CD4-positive, alpha-beta memory T cell (primary cell): ENCODE data around the gene CUEDC2. TPM values are rescaled to one million over a fixed set of nuclear protein-coding genes. Genes with fewer than 3 reads are reported as not detected.
A peak's percentile ranks its signal among the peaks of the same experiment; 100 is the strongest.

Experiments
- CTCF ChIA-PET: fragments of 350-600 bp; sonication (Branson Sonifier 250); formaldehyde crosslinking; loops from one replicate; lab custom pipeline; 2021; ENCODE audit warnings: inconsistent platforms; ENCODE audit not compliant: partially characterized antibody; lab: Charles Lee
- POLR2A ChIA-PET: fragments of 350-600 bp; sonication (Branson Sonifier 250); formaldehyde crosslinking; loops from one replicate; lab custom pipeline; 2021; ENCODE audit not compliant: partially characterized antibody; lab: Charles Lee
- DNase-seq, 5 donors: peaks; one replicate each; pipeline versions ENCODE4 v3.0.0 to v3.0.0-alpha.2; 2020 to 2022; ENCODE audit warnings: mixed read lengths in 1 of 5
- H3K27ac ChIP-seq: one replicate; pipeline ENCODE4 v1.7.0; 2013; ENCODE audit warnings: low read depth, low read length
- H3K27me3 ChIP-seq: 2 replicates; pipeline ENCODE4 v1.7.0; 2013; ENCODE audit warnings: mild to moderate bottlenecking, low read length, moderate library complexity; ENCODE audit not compliant: insufficient read depth
- H3K36me3 ChIP-seq: 2 replicates; pipeline ENCODE4 v1.7.0; 2013; ENCODE audit warnings: mild to moderate bottlenecking, low read length, moderate library complexity; ENCODE audit not compliant: insufficient read depth
- H3K4me1 ChIP-seq: 2 replicates; pipeline ENCODE4 v1.7.0; 2013; ENCODE audit warnings: mild to moderate bottlenecking, low read length, moderate library complexity; ENCODE audit not compliant: insufficient read depth
- H3K4me3 ChIP-seq, 2 donors: one replicate each; pipeline ENCODE4 v1.7.0; 2013; ENCODE audit warnings: low read length in 2 of 2, mild to moderate bottlenecking in 1 of 2
- H3K9me3 ChIP-seq, 2 donors: one replicate each; pipeline ENCODE4 v1.7.0; 2013; ENCODE audit warnings: low read length in 2 of 2, control low read depth in 1 of 2; ENCODE audit not compliant: control insufficient read depth in 1 of 2
- H3K27ac Mint-ChIP-seq, 7 donors: one replicate each; pipeline ENCODE4 v1.8.0; 2020 to 2021; ENCODE audit warnings: mixed read lengths in 7 of 7, mild to moderate bottlenecking in 6 of 7, inconsistent platforms in 3 of 7, moderate library complexity in 3 of 7
- H3K27me3 Mint-ChIP-seq, 2 donors: one replicate each; pipeline ENCODE4 v1.8.0; 2020 to 2021; ENCODE audit warnings: mixed read lengths in 2 of 2
- H3K36me3 Mint-ChIP-seq, 2 donors: one replicate each; pipeline ENCODE4 v1.8.0; 2020 to 2021; ENCODE audit warnings: mixed read lengths in 2 of 2, inconsistent platforms in 1 of 2, mild to moderate bottlenecking in 1 of 2
- H3K4me1 Mint-ChIP-seq, 4 donors: one replicate each; pipeline ENCODE4 v1.8.0; 2020 to 2021; ENCODE audit warnings: mixed read lengths in 4 of 4, mild to moderate bottlenecking in 1 of 4
- H3K4me3 Mint-ChIP-seq, 8 donors: one replicate each; pipeline ENCODE4 v1.8.0; 2020 to 2021; ENCODE audit warnings: mixed read lengths in 8 of 8, mild to moderate bottlenecking in 7 of 8, moderate library complexity in 6 of 8, inconsistent platforms in 3 of 8
- H3K9me3 Mint-ChIP-seq, 8 donors: one replicate each; pipeline ENCODE4 v1.8.0; 2020 to 2021; ENCODE audit warnings: mixed read lengths in 8 of 8, mild to moderate bottlenecking in 5 of 8, inconsistent platforms in 3 of 8, moderate library complexity in 1 of 8
- intact Hi-C: fragments of 100-400 bp; cut with micrococcal nuclease; formaldehyde crosslinking; loops from one replicate; pipeline ENCODE4 v1.15.1; 2023
- polyA plus RNA-seq, 2 donors: library from polyadenylated mRNA; unstranded; fragments of 300-500 nt; fragmentation: Illumina TruSeq; gene quantifications; one replicate each; pipeline ENCODE4 v1.2.3, GENCODE V29; 2021
- total RNA-seq, 2 experiments: library from RNA; stranded (reverse); gene quantifications; one replicate each; pipeline ENCODE4 v1.2.3, GENCODE V29; 2021

CUEDC2 gene
- total and polyA plus RNA-seq, 4 experiments from 2014 or later = 27.2 to 57.5 (median 41.4) TPM

GRCh38 chr10:102436312-102436711 lies 3.9 kb upstream of the CUEDC2 start:
- peaks cover 0 to 13% of the 10 kb centered on the region in 2 donors for H3K36me3 Mint-ChIP-seq
- peaks cover 0 to 2% (median 0%) of the 10 kb centered on the region in 8 donors for H3K9me3 Mint-ChIP-seq
- H3K27me3 Mint-ChIP-seq = no peaks in the 10 kb centered on the region
- H3K36me3 ChIP-seq = no peaks in the 10 kb centered on the region
- H3K4me1 ChIP-seq = peaks cover 62% of the 10 kb centered on the region
- H3K4me1 Mint-ChIP-seq = peaks cover 30 to 65% (median 47%) of the 10 kb centered on the region in 4 donors
- DNase-seq = no peak
- intact Hi-C loops = loop anchor here (1.0 kb wide), 1 partner anchor 13 kb away; no protein-coding TSS in a partner anchor
- ChIA-PET POLR2A (interaction anchor here (0.8 to 9.9 kb wide), 8 partner anchors 12 to 208 kb away, joined by 3 to 198 read pairs (median 4); partner anchors contain the start of genes ACTR1A, C10orf95, FBXL15 and NFKB2), CTCF (interaction anchor here (0.8 to 5.9 kb wide), 5 partner anchors 12 to 43 kb away, joined by 3 to 42 read pairs (median 9); partner anchors contain the start of genes C10orf95 and FBXL15)
- peak overlapping the region in 6 of 7 donors; percentile 37 to 98 (median 89) for H3K27ac Mint-ChIP-seq
- H3K4me3 ChIP-seq = peak overlapping the region; percentile 42 to 54
- H3K4me3 Mint-ChIP-seq = peak overlapping the region; percentile 82 to 94 (median 87)
- no peaks in the 10 kb centered on the region for H3K27me3 ChIP-seq
- H3K9me3 ChIP-seq = no peaks in the 10 kb centered on the region
- peak overlapping the region; percentile 79 for H3K27ac ChIP-seq

- H3K9me3 Mint-ChIP-seq = peaks cover 0 to 2% (median 0%) of the 10 kb centered on the region in 8 donors
- H3K27me3 Mint-ChIP-seq = no peaks in the 10 kb centered on the region
- peak in 3 of 5 donors; percentile 15 to 54 (median 26) for DNase-seq
- intact Hi-C loops = loop anchor here (1.0 kb wide), 1 partner anchor 14 kb away; no protein-coding TSS in a partner anchor
- H3K4me1 ChIP-seq = peaks cover 62% of the 10 kb centered on the region
- POLR2A ChIA-PET = interaction anchor here (0.8 to 9.9 kb wide), 10 partner anchors 12 to 209 kb away, joined by 3 to 198 read pairs (median 4); partner anchors contain the start of genes ACTR1A, C10orf95, FBXL15 and NFKB2
- no peaks in the 10 kb centered on the region for H3K9me3 ChIP-seq
- H3K4me3 ChIP-seq = peak overlapping the region; percentile 42 to 54
- H3K36me3 ChIP-seq = no peaks in the 10 kb centered on the region
- H3K36me3 Mint-ChIP-seq = peaks cover 0 to 13% of the 10 kb centered on the region in 2 donors
- H3K4me1 Mint-ChIP-seq = peaks cover 30 to 65% (median 47%) of the 10 kb centered on the region in 4 donors
- peak overlapping the region; percentile 87 to 98 (median 95) for H3K27ac Mint-ChIP-seq
- no peaks in the 10 kb centered on the region for H3K27me3 ChIP-seq
- H3K4me3 Mint-ChIP-seq = peak overlapping the region; percentile 82 to 94 (median 87)
- CTCF ChIA-PET = interaction anchor here (0.8 to 5.9 kb wide), 6 partner anchors 13 to 43 kb away, joined by 3 to 42 read pairs (median 6); partner anchors contain the start of genes C10orf95 and FBXL15
- peak overlapping the region; percentile 79 for H3K27ac ChIP-seq
These were observed 3.3 kb upstream of the CUEDC2 start for GRCh38 chr10:102435529-102436233.

GRCh38 chr10:102435133-102435497 lies 2.7 kb upstream of the CUEDC2 start:
- DNase-seq = no peak
- peak overlapping the region in 1 of 2 donors; percentile 54 for H3K4me3 ChIP-seq
- H3K9me3 ChIP-seq = no peaks in the 10 kb centered on the region
- peak overlapping the region; percentile 79 for H3K27ac ChIP-seq
- Mint-ChIP-seq H3K27me3 (no peaks in the 10 kb centered on the region), H3K9me3 (peaks cover 0 to 2% (median 0%) of the 10 kb centered on the region in 8 donors), H3K27ac (peak overlapping the region; percentile 87 to 98 (median 95)), H3K4me1 (peaks cover 30 to 65% (median 47%) of the 10 kb centered on the region in 4 donors), H3K36me3 (peaks cover 0 to 13% of the 10 kb centered on the region in 2 donors), H3K4me3 (peak overlapping the region; percentile 82 to 94 (median 87))
- no peaks in the 10 kb centered on the region for H3K36me3 ChIP-seq
- H3K27me3 ChIP-seq = no peaks in the 10 kb centered on the region
- ChIA-PET CTCF (interaction anchor here (1.1 to 5.9 kb wide), 5 partner anchors 13 to 44 kb away, joined by 3 to 42 read pairs (median 9); partner anchors contain the start of genes C10orf95 and FBXL15), POLR2A (interaction anchor here (1.0 to 9.9 kb wide), 6 partner anchors 12 to 68 kb away, joined by 4 to 198 read pairs (median 12); partner anchors contain the start of genes ACTR1A, C10orf95, FBXL15 and NFKB2)
- peaks cover 62% of the 10 kb centered on the region for H3K4me1 ChIP-seq
- intact Hi-C loops = no loop called here

- peaks cover 0 to 13% of the 10 kb centered on the region in 2 donors for H3K36me3 Mint-ChIP-seq
- H3K27ac Mint-ChIP-seq = peak overlapping the region; percentile 87 to 98 (median 95)
- Histone ChIP-seq H3K27me3 (no peaks in the 10 kb centered on the region), H3K9me3 (no peaks in the 10 kb centered on the region), H3K4me3 (peak overlapping the region in 1 of 2 donors; percentile 54), H3K4me1 (peaks cover 62% of the 10 kb centered on the region), H3K27ac (peak overlapping the region; percentile 79), H3K36me3 (no peaks in the 10 kb centered on the region)
- ChIA-PET POLR2A (interaction anchor here (1.0 to 9.9 kb wide), 6 partner anchors 11 to 40 kb away, joined by 4 to 198 read pairs (median 23); partner anchors contain the start of genes C10orf95, FBXL15 and NFKB2), CTCF (interaction anchor here (1.3 to 5.9 kb wide), 6 partner anchors 12 to 44 kb away, joined by 4 to 42 read pairs (median 12); partner anchors contain the start of genes C10orf95 and FBXL15)
- DNase-seq = no peak
- no peaks in the 10 kb centered on the region for H3K27me3 Mint-ChIP-seq
- intact Hi-C loops = loop anchor here (5.0 kb wide), 1 partner anchor 308 kb away; the partner anchor contains the start of gene WBP1L
- H3K4me3 Mint-ChIP-seq = peak overlapping the region; percentile 58 to 94 (median 87)
- H3K9me3 Mint-ChIP-seq = peaks cover 0 to 2% (median 0%) of the 10 kb centered on the region in 8 donors
- H3K4me1 Mint-ChIP-seq = peaks cover 30 to 65% (median 47%) of the 10 kb centered on the region in 4 donors
These were observed 2.2 kb upstream of the CUEDC2 start for GRCh38 chr10:102434394-102435132.

- POLR2A ChIA-PET = interaction anchor here (0.6 to 9.9 kb wide), 6 partner anchors 10 to 211 kb away, joined by 3 to 198 read pairs (median 18); partner anchors contain the start of genes C10orf95, FBXL15 and TRIM8
These were observed 1.3 kb upstream of the CUEDC2 start for GRCh38 chr10:102433619-102434046.

More at GRCh38 chr10:102433619-102434046, 1.3 kb upstream of the CUEDC2 start:
- intact Hi-C loops = loop anchor here (5.0 kb wide), 1 partner anchor 309 kb away; the partner anchor contains the start of gene WBP1L
- Histone ChIP-seq H3K27ac (peak overlapping the region; percentile 79), H3K27me3 (no peaks in the 10 kb centered on the region), H3K36me3 (no peaks in the 10 kb centered on the region), H3K4me1 (peaks cover 62% of the 10 kb centered on the region), H3K4me3 (no peak overlapping the region), H3K9me3 (no peaks in the 10 kb centered on the region)
- H3K27me3 Mint-ChIP-seq = no peaks in the 10 kb centered on the region
- peak overlapping the region; percentile 76 to 98 (median 97) for H3K27ac Mint-ChIP-seq
- H3K4me1 Mint-ChIP-seq = peaks cover 30 to 65% (median 47%) of the 10 kb centered on the region in 4 donors
- H3K4me3 Mint-ChIP-seq = peak overlapping the region; percentile 90 to 95 (median 94)
- peaks cover 0 to 13% of the 10 kb centered on the region in 2 donors for H3K36me3 Mint-ChIP-seq
- DNase-seq = no peak
- CTCF ChIA-PET = interaction anchor here (1.1 to 5.9 kb wide), 6 partner anchors 11 to 302 kb away, joined by 3 to 42 read pairs (median 11); partner anchors contain the start of genes C10orf95, FBXL15 and PPRC1
- H3K9me3 Mint-ChIP-seq = peaks cover 0 to 2% (median 0%) of the 10 kb centered on the region in 8 donors
